ENCODE results near the gene TNFRSF4. TPM values are rescaled to one million over a fixed set of nuclear protein-coding genes. Genes with fewer than 3 reads are reported as not detected.
"Not testable (repeated sequence)": the region's sequence is repeated elsewhere in the genome, so short reads cannot be mapped to it uniquely, and the experiment has no call there.

The TNFRSF4 gene
- total RNA-seq, 2 experiments from 2014 or later = 1.1 TPM; not detected in 1

DNA sequence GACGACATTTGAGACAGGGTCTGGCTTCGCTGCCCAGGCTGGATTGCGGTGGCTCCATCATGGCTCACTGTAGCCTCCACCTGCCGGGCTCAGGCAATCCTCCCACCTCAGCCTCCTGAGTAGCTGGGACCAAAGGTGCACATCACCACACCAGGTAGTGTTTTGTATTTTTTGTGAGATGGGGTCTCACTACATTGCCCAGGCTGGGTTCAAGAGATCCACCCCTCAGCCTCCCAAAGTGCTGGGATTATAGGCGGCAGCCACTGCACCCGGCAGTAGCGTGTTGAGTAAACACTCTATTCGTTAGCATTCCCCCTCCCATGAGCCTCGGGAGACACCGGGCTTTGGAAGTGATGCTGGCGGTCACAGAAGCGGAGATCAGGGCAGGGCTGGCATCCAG, 39.4 kb upstream of the TNFRSF4 start:
- Histone ChIP-seq H2AFZ (ENCODE audit: low read length) (no peak overlapping the region), H3K4me3 (ENCODE audit: low read depth, low read length, poor library complexity, severe bottlenecking) (no peak overlapping the region), H3K4me2 (ENCODE audit: low read length) (no peak overlapping the region), H3K36me3 (ENCODE audit: insufficient read depth, low read length) (peaks cover 56% of the 10 kb centered on the region), H3K4me1 (ENCODE audit: insufficient read depth, low read length, poor library complexity, severe bottlenecking) (peaks cover 9% of the 10 kb centered on the region), H3K27ac (ENCODE audit: low read depth, low read length, poor library complexity, severe bottlenecking) (no peak overlapping the region), H4K20me1 (ENCODE audit: insufficient read depth, low read length) (no peaks in the 10 kb centered on the region), H3K9me2 (ENCODE audit: insufficient read depth, low read length) (no peaks in the 10 kb centered on the region), H3K79me2 (ENCODE audit: insufficient read depth, low read depth, low read length) (no peaks in the 10 kb centered on the region), H3K9me3 (ENCODE audit: low read length) (no peaks in the 10 kb centered on the region)
- ChIA-PET POLR2A (no interaction called here), CTCF (ENCODE audit: unreplicated experiment) (no interaction called here)
- BruUV-seq (replicated peaks) = no TSS peak
- TF ChIP-seq EZH2phosphoT487 (IDR thresholded peaks at IDR 0.05; ENCODE audit: borderline replicate concordance, low read depth, low read length) = no peak
- no peak for TF ChIP-seq CTCF (conservative IDR thresholded peaks at IDR 0.05; ENCODE audit: low read length)
- intact Hi-C loops (cut with micrococcal nuclease; ENCODE audit: unreplicated experiment) = no loop called here
- DNase-seq (ENCODE audit: low spot score) = no peak

- POLR2A ChIA-PET = no interaction called here
- H3K4me2 ChIP-seq (ENCODE audit: low read length) = peak overlapping the region; percentile 20; the same call in 1 of the 2 replicates
- H3K9me3 ChIP-seq (ENCODE audit: low read length) = no peaks in the 10 kb centered on the region
- no peaks in the 10 kb centered on the region for H3K79me2 ChIP-seq (ENCODE audit: insufficient read depth, low read depth, low read length)
- no peak overlapping the region for H2AFZ ChIP-seq (ENCODE audit: low read length)
- H3K9me2 ChIP-seq (ENCODE audit: insufficient read depth, low read length) = no peaks in the 10 kb centered on the region
- intact Hi-C loops (cut with micrococcal nuclease; ENCODE audit: unreplicated experiment) = no loop called here
- no TSS peak for BruUV-seq (replicated peaks)
- TF ChIP-seq CTCF (conservative IDR thresholded peaks at IDR 0.05; ENCODE audit: low read length) (no peak), EZH2phosphoT487 (IDR thresholded peaks at IDR 0.05; ENCODE audit: borderline replicate concordance, low read depth, low read length) (no peak)
- H3K4me3 ChIP-seq (ENCODE audit: low read depth, low read length, poor library complexity, severe bottlenecking) = no peak overlapping the region
- peak; percentile 55 for DNase-seq (ENCODE audit: low spot score)
- peaks cover 9% of the 10 kb centered on the region for H3K4me1 ChIP-seq (ENCODE audit: insufficient read depth, low read length, poor library complexity, severe bottlenecking)
- CTCF ChIA-PET (ENCODE audit: unreplicated experiment) = interaction anchor here (0.6 kb wide), 1 partner anchor 171 kb away, joined by 3 read pairs; no protein-coding TSS in a partner anchor
- H3K27ac ChIP-seq (ENCODE audit: low read depth, low read length, poor library complexity, severe bottlenecking) = no peak overlapping the region
- no peaks in the 10 kb centered on the region for H4K20me1 ChIP-seq (ENCODE audit: insufficient read depth, low read length)
- H3K36me3 ChIP-seq (ENCODE audit: insufficient read depth, low read length) = peaks cover 36% of the 10 kb centered on the region
Measured at GRCh38 chr1:1250786-1251284, 36.9 kb upstream of the TNFRSF4 start.

DNA sequence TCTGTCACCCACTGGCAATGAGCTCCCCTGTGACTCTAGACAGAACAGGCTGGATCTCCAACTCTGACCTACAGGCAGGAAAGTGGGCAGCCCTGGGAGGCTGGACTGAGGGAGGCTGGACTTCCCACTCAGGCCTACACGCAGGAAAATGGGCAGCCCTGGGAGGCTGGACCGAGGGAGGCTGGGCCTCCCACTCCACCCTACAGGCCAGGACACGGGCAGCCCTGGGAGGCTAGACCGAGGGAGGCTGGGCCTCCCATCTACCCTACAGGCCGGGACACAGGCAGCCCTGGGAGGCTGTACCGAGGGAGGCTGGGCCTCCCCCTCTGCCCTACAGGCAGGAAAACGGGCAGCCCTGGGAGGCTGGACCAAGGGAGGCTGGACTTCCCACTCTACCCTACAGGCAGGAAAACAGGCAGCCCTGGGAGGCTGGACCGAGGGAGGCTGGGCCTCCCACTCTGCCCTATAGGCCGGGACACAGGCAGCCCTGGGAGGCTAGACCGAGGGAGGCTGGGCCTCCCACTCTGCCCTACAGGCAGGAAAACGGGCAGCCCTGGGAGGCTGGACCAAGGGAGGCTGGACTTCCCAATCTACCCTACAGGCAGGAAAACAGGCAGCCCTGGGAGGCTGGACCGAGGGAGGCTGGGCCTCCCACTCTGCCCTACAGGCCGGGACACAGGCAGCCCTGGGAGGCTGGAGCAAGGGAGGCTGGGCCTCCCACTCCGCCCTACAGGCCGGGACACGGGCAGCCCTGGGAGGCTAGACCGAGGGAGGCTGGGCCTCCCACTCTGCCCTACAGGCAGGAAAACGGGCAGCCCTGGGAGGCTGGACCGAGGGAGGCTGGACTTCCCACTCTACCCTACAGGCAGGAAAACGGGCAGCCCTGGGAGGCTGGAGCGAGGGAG, 34.3 kb upstream of the TNFRSF4 start:
- H3K9me2 ChIP-seq (ENCODE audit: insufficient read depth, low read length); H3K79me2 ChIP-seq (ENCODE audit: insufficient read depth, low read depth, low read length); BruUV-seq (replicated peaks); H3K4me2 ChIP-seq (ENCODE audit: low read length); intact Hi-C loops (cut with micrococcal nuclease; ENCODE audit: unreplicated experiment); H2AFZ ChIP-seq (ENCODE audit: low read length); H3K9me3 ChIP-seq (ENCODE audit: low read length); H4K20me1 ChIP-seq (ENCODE audit: insufficient read depth, low read length); H3K27ac ChIP-seq (ENCODE audit: low read depth, low read length, poor library complexity, severe bottlenecking); H3K4me3 ChIP-seq (ENCODE audit: low read depth, low read length, poor library complexity, severe bottlenecking); DNase-seq (ENCODE audit: low spot score); CTCF ChIA-PET (ENCODE audit: unreplicated experiment); POLR2A ChIA-PET; H3K4me1 ChIP-seq (ENCODE audit: insufficient read depth, low read length, poor library complexity, severe bottlenecking): not testable (repeated sequence)
- H3K36me3 ChIP-seq (ENCODE audit: insufficient read depth, low read length) = peaks cover 11% of the 10 kb centered on the region; the same call in 1 of the 2 replicates

Measured in OCI-LY7 (cell line).